Measurements from ENCODE around the gene ARHGAP32.

The ARHGAP32 gene

GRCh38 chr11:129117595-129118350 lies 74.4 kb downstream of the ARHGAP32 start:
- peak; percentile 15 for DNase-seq (ENCODE audit: low read depth)
- H3K4me3 ChIP-seq (ENCODE audit: low read depth, low read length), result no peak overlapping the region
- peak; percentile 71 for TF ChIP-seq CTCF (IDR thresholded peaks at IDR 0.05; ENCODE audit: low read depth, low read length, missing control alignments)

- no peak for TF ChIP-seq CTCF (IDR thresholded peaks at IDR 0.05; ENCODE audit: low read depth, low read length, missing control alignments)
- no peak for DNase-seq (ENCODE audit: low read depth)
- no peak overlapping the region for H3K4me3 ChIP-seq (ENCODE audit: low read depth, low read length)
These were observed 76.2 kb downstream of the ARHGAP32 start for GRCh38 chr11:129115652-129116586.

DNA sequence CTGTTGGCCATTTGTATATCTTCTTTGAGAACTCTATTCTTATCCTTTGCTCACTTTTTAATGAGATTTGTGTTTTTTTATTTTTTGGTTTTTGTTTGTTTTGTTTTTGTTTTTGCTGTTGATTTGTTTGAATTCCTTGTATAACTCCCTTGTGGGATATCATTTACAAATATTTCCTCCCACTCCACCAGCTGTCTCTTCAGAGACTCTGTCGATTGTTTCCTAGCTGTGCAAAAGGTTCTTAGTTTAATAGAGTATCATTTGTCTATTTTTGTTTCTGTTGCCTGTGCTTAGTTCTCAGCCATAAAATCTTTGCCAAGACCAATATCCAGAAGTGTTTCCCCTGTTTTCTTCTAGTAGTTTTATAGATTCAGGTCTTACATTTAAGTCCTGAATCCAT lies 82.4 kb downstream of the ARHGAP32 start:
- no peak for TF ChIP-seq CTCF (IDR thresholded peaks at IDR 0.05; ENCODE audit: low read depth, low read length, missing control alignments)
- no peak for DNase-seq (ENCODE audit: low read depth)
- H3K4me3 ChIP-seq (ENCODE audit: low read depth, low read length), result no peak overlapping the region

GRCh38 chr11:129106788-129107187 lies 85.3 kb downstream of the ARHGAP32 start:
- TF ChIP-seq CTCF (IDR thresholded peaks at IDR 0.05; ENCODE audit: low read depth, low read length, missing control alignments), result no peak
- H3K4me3 ChIP-seq (ENCODE audit: low read depth, low read length), result no peak overlapping the region
- DNase-seq (ENCODE audit: low read depth), result no peak

DNA sequence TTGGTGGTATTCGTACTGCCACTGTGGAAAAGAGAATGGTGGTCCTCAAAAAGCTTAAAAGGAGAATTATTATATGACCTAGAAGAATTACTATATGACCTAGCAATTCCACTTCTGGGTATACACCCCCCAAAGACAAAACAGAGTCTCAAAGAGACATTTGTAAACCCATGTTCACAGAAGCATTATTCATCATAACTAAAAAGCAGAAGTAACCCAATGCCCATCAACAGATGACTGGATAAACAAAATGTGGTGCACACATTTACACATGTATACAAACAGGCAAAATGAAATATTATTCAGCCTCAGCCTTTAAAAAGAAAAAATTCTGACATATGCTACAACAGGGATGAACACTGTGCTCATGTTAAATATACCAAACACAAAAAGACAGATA lies 89.4 kb downstream of the ARHGAP32 start:
- no peak for TF ChIP-seq CTCF (IDR thresholded peaks at IDR 0.05; ENCODE audit: low read depth, low read length, missing control alignments)

DNA sequence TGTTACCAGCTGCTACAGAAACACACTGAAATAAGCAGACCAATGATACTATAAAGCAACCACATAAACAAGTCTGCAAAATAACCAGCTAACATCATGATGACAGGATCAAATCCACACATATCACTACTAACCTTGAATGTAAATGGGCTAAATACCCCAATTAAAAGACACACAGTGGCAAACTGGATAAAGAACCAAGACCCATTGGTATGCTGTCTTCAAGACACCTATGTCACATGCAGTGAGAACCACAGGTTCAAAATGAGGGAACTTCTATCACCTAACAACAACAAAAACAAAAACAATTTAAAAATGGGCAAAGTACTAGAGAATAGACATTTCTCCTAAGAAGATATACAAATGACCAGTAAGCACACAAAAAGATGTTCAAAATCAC lies 89.9 kb downstream of the ARHGAP32 start:
- no peak for TF ChIP-seq CTCF (IDR thresholded peaks at IDR 0.05; ENCODE audit: low read depth, low read length, missing control alignments)
- no peak for DNase-seq (ENCODE audit: low read depth)

More for the DNA sequence above, 89.4 kb downstream of the ARHGAP32 start:
- no peak overlapping the region for H3K4me3 ChIP-seq (ENCODE audit: low read depth, low read length)
- DNase-seq (ENCODE audit: low read depth), result no peak

More for the DNA sequence above, 89.9 kb downstream of the ARHGAP32 start:
- H3K4me3 ChIP-seq (ENCODE audit: low read depth, low read length), result no peak overlapping the region

Data from GM12864 (cell line).